GM21825 (cell line): ENCODE results near the gene ADAMTSL2.

Source experiments
- ATAC-seq: cut with Tn5 transposase; IDR thresholded peaks from one replicate; pipeline ENCODE4 v1.9.1; 2021; ENCODE audit warnings: mild to moderate bottlenecking, moderate library complexity; ENCODE audit not compliant: unreplicated experiment

The ADAMTSL2 gene

GRCh38 chr9:133603135-133603927 is 68.8 kb downstream of the ADAMTSL2 start:
- no peak for ATAC-seq

GRCh38 chr9:133604214-133604613 is 69.7 kb downstream of the ADAMTSL2 start:
- no peak for ATAC-seq

- ATAC-seq: no peak
These were observed 70.4 kb downstream of the ADAMTSL2 start for GRCh38 chr9:133604856-133605255.

GRCh38 chr9:133605446-133605845 is 70.9 kb downstream of the ADAMTSL2 start:
- no peak for ATAC-seq

GRCh38 chr9:133605856-133606707 is 71.6 kb downstream of the ADAMTSL2 start:
- ATAC-seq: no peak

- ATAC-seq: no peak
These were observed 72.2 kb downstream of the ADAMTSL2 start for GRCh38 chr9:133606708-133607025.

- no peak for ATAC-seq
These were observed 72.9 kb downstream of the ADAMTSL2 start for GRCh38 chr9:133607381-133607780.

- no peak for ATAC-seq
These were observed 73.5 kb downstream of the ADAMTSL2 start for GRCh38 chr9:133607976-133608375.

GRCh38 chr9:133608382-133608781 is 73.9 kb downstream of the ADAMTSL2 start:
- no peak for ATAC-seq

GRCh38 chr9:133608889-133609288 is 74.4 kb downstream of the ADAMTSL2 start:
- no peak for ATAC-seq

GRCh38 chr9:133609311-133610098 is 75.0 kb downstream of the ADAMTSL2 start, which contains the start of gene FAM163B:
FAM163B (minus strand) TSS chr9:133609389; CDS start chr9:133580223, 29,166 bp downstream.
- ATAC-seq: no peak

- no peak for ATAC-seq
These were observed 76.3 kb downstream of the ADAMTSL2 start for GRCh38 chr9:133610845-133611244.

- no peak for ATAC-seq
These were observed 77.5 kb downstream of the ADAMTSL2 start for GRCh38 chr9:133612051-133612450.

GRCh38 chr9:133612816-133613215 is 78.3 kb downstream of the ADAMTSL2 start:
- ATAC-seq: no peak

GRCh38 chr9:133613432-133613831 is 78.9 kb downstream of the ADAMTSL2 start:
- no peak for ATAC-seq

- no peak for ATAC-seq
These were observed 79.6 kb downstream of the ADAMTSL2 start for GRCh38 chr9:133614056-133614455.

GRCh38 chr9:133614678-133615077 is 80.2 kb downstream of the ADAMTSL2 start:
- no peak for ATAC-seq

- ATAC-seq: no peak
These were observed 80.7 kb downstream of the ADAMTSL2 start for GRCh38 chr9:133615186-133615585.

- no peak for ATAC-seq
These were observed 81.2 kb downstream of the ADAMTSL2 start for GRCh38 chr9:133615606-133616188.

- ATAC-seq: no peak
These were observed 82.3 kb downstream of the ADAMTSL2 start for GRCh38 chr9:133616643-133617405.
